NCI-H2196 (cell line): ENCODE data around the gene POC5.

Source experiments
- DNase-seq: peaks from one replicate; lab custom pipeline; 2025; ENCODE audit not compliant: unreplicated experiment; lab: John Stamatoyannopoulos, UW

POC5 gene

DNA sequence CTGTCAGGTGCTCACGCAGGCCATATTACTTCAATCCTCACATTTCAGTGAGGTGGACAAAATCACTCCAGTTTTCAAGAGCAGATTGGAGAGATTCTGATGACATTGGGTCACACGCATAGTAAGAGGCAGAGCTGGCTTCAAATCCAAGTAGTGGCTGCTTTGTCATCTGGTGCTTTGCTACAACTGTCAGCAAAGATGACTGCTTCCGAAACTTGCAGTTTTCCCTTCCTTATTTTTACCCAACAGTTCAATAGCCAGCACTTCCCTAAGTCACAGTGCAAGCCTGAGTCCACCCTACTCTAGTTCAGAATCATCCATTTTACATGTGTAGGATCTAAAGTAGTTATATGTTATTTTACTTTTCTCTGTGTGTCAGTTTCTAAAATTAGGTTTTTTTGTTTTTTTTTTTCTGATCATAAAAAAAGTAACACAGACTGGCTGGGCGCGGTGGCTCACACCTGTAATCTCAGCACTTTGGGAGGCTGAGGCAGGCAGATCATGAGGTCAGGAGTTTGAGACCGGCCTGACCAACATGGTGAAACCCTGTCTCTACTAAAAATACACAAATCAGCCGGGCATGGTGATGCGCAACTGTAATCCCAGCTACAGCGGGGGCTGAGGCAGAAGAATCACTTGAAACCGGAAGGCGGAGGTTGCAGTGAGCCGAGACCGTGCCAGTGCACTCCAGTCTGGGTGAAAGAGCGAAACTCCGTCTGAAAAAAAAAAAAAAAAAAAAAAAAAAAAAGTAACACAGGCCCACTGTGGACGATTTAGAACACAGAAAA lies 56.4 kb downstream of the POC5 start:
- no peak for DNase-seq

DNA sequence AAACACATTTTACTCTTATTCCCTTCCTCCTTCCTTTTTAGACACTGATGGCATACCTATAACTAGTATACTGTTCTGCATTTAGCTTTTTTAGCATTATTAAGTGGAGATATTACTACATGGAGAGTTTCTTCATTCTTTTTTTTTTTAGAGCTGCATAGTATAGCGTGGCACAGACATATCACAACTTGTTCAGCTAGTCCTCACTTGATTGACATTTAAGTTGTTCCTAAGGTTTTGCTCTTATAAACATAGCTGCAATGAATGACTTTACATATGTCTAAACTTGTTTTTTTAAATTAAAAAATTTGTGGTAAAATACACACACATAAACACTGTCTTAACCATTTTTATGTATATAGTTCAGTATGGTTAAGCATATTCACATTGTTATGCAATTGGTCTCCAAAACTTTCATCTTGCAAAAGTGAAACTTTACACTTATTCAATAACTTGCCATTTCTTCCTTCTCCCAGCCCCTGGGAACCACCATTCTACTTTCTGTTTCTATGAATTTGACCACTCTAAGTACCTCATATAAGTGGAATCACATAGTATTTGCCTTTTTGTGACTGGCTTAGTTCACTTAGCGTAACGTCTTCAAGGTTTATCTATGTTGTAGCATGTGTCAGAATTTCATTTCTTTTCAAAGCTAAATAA lies 57.3 kb downstream of the POC5 start:
- no peak for DNase-seq

DNA sequence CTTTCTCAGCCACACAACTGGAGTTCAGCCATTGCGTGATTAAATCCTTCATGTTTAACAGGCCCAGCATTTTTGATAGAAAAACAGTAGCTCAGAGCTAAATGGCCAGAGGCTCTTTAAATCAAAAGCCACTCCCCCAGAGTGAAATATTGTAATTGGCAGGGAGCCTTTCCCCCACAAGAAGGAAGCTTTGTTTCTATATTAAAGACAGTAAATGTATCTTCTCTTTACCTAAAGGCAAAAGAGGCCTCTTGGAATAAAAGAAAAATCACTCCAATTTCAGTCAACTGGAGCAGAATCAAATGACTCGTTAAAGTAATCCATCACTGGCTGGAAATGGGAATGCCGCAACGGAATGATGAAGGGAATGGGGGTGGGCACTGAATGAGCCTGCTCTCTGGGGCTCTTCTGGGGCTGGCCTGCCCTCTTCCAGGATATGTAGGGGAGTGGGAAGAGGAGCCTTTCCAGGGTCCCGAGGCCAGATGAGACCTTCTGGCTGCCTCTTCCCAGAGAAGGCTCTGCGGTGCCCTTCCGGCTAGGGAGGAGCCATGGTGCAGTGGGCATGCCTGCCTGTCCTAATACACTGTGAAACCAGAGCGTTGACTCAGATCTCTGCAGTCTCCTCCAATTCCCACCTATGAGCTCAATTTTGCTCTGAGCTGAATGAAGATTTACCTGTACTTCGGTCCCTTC lies 60.8 kb downstream of the POC5 start:
- DNase-seq: no peak

DNA sequence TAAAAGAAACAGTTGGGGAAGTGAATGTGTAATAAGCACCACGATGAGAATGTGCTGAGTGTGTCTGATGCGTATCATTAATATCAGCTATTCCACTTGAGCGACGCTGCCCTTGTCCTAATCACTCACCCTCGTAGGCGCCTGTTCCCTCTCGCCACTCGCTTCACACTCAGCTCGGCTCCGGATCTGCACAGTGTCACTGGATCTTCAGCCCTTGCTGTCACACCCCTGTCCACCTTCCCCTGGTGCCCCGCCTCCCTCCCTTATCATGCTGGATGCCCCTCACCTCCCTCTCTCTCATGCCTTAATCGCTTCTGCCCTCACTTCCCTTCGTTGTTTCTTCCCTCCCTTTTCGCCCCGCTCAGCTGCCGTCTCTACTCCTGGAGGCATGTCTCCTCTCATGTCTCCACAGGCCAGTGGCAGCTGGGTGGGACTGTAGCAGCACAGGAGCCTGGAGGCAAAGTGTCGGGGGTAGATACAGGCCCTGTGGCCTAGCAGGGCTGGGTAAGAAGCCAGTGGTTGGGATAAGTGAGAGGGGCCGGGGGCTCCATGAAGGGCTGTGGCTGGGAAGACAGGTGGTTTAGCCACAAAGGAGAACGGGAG lies 62.4 kb downstream of the POC5 start:
- no peak for DNase-seq

DNA sequence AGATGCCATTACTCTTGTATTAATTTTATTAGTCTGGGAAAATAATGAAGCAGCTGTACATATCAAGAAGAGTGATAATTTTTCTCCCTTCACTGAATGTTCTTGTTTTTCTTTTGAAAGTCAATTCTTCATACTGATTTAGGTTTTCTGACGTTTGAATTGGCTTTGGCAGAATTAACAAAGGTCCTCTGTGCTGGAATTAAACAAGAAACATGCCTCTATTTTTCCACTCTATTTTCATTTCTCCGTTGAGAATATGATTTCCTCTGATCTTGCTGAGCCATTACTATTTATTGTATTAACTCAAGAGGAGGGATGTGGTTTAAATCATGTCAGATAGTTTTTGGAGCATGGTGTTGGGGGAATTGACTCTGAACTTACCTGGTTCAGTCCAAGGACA lies 63.7 kb downstream of the POC5 start:
- DNase-seq: no peak

DNA sequence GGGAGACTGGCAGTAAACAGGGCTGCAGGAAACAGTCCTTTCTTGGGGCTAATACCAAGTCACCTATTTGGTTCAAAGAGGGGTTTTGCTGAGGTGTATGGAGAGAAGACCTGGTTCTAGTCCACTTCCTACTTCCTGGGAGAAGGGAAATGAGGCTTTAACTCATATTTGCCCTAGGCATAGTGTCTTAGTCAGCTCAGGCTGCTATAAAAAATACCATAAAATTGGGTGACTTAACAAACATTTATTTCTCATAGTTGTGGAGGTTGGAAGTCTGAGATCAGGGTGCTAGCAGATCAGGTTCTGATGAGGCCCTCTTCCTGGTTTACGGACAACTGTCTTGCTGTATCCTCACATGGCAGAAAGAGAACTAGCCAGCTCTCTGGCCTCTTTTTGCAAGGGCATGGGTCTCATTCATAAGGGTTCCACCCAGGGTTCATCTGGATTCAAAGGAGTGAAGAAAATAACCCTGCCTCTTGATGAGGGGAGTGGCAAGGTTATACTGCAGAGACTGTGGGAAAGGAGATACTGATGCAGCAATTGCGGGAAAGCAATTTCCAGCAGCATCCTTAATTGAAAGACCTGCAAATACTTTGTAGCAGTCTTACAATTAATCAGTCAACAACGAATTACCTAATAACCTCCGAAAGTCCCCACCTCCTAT lies 65.5 kb downstream of the POC5 start:
- no peak for DNase-seq

DNA sequence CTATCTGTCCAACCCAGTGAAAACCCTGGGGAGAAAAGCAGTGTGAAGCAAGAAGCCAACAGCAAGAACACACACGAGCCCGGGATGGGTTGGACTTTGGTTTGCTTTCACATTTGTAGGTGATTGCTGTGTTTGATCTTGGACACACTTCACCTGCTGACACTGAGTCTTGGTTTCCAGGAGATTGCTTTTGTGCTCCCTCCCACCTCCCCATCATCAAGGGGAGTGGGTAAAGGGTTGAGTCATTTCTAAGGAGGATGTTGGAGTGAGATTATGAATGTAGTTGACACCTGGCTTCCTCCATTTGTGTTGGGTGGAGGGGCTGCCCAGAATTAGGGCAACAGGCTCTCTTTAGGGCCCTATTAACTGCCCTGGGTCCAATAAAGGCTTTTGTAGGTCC lies 68.5 kb downstream of the POC5 start:
- no peak for DNase-seq

DNA sequence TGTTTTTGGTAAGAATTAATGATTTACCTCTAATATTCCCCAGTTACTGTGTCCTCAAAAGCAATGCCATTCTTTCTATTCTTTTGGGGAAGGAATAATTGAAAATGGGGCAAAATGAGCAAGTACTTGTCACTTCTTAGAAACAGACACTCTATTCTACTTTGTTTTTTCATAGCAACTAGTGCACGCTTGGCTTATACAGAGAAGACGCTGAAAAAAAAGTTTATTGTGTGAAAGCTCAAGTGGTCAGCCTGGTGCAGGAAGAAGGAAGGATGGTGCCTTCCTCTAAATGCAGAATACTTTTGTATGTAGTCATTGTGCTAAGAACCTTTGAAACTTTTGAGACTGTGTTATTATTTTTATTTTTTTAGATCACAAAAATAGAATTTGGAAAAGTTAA lies 76.4 kb downstream of the POC5 start:
- DNase-seq: no peak

DNA sequence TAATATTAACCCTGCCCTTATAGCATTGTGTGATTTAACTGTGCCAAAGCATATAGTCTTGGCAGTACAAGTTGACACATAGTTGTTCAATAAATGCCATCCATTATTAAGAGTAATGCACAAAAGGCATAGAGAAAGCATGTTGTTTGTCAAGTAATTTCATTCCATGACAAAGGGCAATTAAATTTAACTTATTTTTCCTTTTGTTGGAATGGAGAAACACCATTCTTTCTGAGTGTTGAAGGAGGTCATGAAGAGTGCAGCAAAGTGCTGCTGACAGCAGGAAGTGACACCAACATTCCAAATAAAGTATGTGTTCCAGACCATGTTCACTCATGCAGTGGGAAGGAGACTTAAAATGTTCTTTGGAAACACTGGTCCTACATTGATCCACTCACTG lies 76.8 kb downstream of the POC5 start:
- no peak for DNase-seq

DNA sequence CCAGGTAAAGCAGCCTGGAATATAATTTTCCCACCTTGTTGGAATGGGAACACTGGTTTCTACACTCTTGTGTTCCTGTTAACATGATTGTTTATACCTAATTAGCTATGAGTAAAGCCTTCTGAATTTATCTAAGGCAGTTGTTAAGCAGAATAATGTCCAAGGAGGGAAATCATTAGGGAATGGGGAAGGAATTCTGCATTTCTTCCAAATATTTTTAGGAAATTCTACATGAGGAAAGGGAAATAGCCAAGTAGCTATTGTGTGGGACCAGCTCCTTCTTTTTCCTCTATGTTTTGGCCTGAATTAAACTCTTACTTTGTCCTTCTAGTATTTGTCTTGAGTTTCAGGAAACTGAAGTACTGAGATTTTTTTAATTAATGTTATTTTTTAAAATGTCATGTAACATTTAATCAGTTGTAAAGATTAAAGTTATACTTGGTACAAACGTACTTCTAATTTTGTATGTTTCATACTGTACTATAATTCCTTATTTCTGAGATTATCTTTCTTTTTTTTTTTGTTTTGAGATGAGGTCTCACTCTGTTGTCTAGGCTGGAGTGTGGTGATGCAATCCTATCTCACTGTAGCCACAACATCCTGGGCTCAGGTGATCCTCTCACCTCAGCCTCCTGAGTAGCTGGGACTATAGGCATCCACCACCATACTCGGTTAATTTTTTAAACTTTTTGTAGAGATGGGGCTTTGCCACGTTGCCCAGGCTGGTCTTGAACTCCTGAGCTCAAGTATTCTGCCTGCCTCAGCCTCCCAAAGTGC lies 77.5 kb downstream of the POC5 start:
- DNase-seq: no peak

DNA sequence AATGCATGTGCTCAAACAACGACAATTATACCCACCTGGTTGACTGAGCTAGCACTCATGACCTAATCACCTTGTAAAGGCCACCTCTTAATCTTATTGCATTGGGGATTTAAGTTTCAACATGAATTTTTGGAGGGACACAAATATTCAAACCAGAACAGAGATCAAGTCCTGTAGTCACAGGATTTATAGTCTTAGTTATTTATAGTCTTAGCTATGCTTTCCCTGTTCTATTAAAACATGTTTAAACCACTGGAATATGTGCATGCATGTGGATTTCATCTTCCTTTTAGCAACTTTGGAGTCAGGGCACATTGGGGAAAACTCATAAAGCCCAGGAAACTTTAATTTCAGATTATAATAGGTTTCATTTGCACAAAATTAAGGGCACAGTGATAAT lies 79.3 kb downstream of the POC5 start:
- no peak for DNase-seq

DNA sequence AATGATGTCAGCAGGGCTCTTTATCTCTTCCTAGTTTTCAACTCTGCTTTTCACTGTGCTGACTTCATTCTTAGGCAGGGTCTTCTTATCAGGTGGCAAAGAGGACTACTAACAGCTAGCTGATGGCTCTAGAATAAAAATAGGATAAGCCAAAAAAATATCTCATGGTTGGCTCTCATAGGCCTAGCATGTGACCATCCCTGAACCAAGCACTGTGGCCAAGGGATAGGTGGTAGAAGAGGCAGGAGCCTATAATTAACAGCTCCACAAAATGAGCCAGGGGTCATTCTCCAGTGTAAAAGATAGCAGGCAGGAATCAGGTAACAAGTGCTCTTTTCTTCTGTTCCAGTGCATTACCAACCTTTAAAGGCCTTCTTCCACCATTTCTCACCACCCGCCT lies 84.9 kb downstream of the POC5 start:
- no peak for DNase-seq

DNA sequence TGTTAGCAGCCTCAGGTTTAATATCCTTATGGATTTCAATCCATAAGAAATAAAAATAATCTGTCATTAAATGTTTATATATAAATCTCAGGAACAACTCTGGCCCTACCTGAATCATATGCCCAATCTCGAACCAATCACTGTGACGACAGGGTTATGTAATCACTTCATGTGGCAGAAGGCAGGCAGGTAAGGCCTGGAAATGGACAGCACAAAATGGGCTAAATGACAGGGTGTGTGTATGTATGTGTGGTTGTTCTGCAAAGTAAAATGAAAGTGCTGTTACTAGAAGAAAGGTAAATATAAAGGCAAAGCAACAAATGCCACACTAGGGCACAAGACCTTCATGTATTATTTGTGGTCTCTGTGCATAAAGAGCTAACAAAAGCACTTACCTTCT lies 86.4 kb downstream of the POC5 start:
- DNase-seq: no peak

DNA sequence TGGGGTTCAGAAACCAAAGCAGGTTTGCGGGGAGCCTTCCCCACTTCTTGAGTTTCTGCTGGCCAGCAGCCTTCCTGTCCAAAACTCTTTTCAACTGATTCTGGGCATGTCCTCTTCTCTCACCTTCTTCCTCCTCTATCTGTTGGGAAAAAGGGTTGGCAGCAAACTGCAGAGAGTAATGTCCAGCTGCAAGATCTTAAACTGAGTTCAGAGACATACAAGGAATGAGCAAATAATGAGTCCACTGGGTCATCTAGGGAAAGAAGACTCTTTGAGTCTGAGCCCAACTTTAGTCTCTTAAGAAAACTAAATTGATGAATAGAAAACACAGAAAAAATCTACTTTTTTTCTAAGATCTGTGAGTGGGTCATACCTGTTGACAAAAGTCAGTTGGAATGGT lies 89.4 kb downstream of the POC5 start:
- no peak for DNase-seq

DNA sequence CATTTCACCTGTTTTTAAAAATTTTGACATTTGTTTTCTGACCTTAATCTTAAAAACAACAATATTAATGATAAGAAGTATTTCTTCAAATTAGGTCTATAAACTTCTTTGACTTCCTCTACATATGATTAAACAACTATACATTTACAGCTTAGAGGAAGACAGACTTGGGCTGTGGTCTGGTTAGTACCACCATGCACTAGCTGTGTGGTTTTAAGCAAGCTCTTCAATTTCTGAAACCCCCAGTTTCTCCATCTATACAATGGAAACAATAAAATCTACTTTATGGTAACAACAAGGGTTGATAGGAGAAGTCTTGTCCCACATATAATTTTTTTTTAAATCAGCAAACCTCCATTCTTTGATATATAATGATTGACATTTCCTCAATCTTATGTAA lies 90.3 kb downstream of the POC5 start:
- DNase-seq: no peak
